Fibroblast of skin of left biceps (primary cell): ENCODE data around the gene MRPL49.

Experiments
- DNase-seq, 2 experiments: peaks; one replicate each; pipeline ENCODE4 v3.0.0-alpha.2; 2013; ENCODE audit warnings: low read depth in 2 of 2

The MRPL49 gene

DNA sequence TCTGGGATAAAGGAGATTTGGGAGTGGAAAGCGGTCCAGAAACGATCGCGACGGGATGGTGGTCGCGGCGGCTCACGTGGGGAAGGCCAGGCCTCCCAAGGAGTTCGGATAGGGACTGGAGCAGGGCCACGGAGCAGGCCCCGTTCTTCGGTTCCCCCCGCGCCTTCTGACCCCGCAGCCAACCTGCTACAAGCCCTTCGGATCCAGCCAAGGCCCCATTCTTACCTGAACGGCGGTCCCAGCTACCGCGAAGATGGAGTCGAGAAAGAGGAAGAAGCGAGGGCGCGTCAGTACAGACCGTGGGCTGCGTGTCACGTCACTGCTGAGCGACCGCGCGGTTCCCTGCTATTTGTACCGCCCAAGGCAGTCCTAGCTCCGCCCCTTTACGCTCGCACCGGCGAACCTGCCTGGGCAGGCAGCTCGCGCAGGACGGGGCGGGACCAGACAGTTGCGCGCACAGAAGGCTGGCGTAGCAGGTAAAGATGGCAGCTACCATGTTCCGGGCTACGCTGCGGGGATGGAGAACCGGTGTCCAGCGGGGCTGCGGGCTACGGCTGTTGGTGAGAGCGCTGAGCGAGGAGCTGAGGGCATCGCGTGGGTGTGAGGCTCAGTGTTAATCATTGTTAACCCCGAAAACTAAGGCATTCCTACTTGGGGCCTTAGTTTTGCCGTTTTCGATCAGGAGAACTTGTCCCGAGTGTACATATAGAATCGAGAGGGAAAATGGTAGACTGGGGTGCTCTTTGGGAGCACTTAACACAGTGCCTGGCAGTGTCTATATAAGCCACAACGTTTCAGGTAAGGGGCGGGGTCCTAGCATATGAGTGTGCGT lies at the start of gene MRPL49, which contains the start of gene FAU:
Gene MRPL49, plus strand, starts transcription at position 457 of the 832 bp plus-strand sequence. Its CDS starts 26 bp downstream, at position 483.
Gene FAU, minus strand, starts transcription at position 270 of the 832 bp plus-strand sequence. CDS start 321 bp downstream, outside the sequence.
- DNase-seq = peak; percentile 79 to 81

DNA sequence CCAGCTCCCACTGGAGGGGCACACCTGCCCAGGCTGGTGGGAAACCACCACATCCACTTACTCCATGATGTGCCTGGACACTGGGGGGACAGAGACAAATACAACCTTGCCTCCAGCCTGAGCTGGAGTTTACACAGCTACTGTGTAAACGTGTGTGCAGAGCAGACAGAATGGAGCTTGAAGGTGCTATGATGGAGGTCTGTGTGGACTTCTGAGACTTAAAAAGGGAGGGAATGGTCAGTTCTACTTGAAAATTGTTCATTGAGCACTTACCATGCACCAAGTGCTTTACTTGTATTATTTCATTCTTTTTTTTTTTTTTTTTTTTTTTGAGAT lies 49.5 kb upstream of the MRPL49 start:
- DNase-seq = no peak

DNA sequence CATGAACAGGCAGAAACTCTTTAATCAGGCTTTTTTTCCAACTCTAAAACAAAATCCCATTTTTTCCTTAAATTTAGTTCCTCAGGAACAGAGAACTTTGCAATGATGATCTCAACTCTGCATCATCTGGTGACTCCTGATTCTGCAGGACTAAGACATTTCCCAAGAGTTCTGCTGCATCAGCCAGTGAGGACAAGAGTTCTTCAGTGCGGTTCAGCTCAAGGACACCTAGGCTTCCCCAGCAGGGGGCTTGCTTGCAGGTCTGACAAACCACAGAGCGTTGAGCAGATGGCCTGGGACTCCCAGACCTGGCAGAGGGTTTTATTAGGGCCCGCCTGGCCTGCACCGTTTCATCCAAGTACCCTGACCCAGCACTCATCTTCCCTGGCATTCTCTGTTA lies 44.7 kb upstream of the MRPL49 start:
- no peak for DNase-seq

DNA sequence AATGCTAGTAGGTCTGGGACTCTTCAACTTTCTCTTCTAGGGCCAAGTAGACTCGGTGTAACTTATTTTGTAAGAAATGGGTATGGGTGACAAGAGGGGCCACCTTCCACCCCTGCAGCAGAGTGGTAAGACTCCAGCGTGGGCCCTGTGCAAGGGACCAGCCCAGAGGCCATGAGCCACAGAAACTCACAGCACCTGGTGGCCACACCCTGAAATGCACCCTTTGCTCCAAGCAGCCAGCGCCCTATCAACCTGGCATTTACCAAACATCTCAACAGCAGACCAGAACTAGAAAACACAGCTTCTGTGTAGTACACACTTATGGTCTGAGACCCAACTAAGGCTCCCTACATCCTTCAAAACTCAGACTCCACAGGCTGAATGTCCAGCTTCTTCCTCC lies 44.0 kb upstream of the MRPL49 start:
- no peak for DNase-seq

- DNase-seq = no peak
Measured at GRCh38 chr11:65078786-65079342, 43.3 kb upstream of the MRPL49 start.

- DNase-seq = no peak
Measured at GRCh38 chr11:65083134-65083833, 38.8 kb upstream of the MRPL49 start.

GRCh38 chr11:65083834-65084597 lies 38.1 kb upstream of the MRPL49 start, which contains the start of the genes CDCA5 and ZFPL1:
Gene CDCA5 (minus strand): TSS chr11:65084040. CDS start chr11:65083978, 62 bp downstream.
Gene ZFPL1 (plus strand): TSS chr11:65084222. CDS start chr11:65084699, 477 bp downstream.
- peak; percentile 91 to 92 for DNase-seq

- DNase-seq = no peak
Measured at GRCh38 chr11:65084598-65085375, 37.3 kb upstream of the MRPL49 start.

DNA sequence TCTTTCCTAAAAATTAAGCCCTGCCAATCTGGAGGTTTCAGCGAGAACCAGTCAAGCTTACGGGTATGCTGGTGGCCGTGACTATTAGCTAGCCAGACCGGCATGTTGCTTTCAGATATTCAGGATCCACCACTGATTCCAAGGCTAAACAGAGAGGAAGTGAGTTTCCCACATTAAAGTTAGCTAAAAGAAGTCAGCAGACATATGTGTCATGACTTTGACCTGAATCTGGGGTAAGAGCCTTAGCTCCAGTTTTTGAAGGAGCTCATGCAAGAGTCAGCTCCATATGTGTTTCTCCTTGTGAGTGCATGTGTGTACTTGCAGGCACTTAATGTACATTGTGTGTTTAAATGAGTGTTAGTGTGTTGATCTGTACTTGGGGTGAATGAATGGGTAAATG lies 36.7 kb upstream of the MRPL49 start:
- DNase-seq = no peak

DNA sequence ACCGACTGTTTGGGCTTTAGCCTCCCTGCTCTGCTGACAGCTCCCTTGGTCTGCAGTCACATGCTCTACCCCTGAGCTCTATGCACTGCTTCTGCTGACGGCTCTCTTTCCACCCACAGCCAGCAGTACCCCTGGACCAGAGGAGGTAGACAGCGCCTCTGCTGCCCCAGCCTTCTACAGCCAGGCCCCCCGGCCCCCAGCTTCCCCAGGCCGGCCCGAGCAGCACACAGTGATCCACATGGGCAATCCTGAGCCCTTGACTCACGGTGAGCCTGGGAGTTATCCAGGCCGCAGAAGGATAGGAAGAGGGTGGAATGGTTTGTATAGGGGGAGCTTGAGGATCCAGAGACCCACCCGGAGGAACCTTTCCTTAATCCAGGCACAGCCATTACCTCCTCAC lies 35.3 kb upstream of the MRPL49 start:
- no peak for DNase-seq

GRCh38 chr11:65087216-65087615 lies 34.9 kb upstream of the MRPL49 start:
- no peak for DNase-seq

- DNase-seq = no peak
Measured at GRCh38 chr11:65087827-65088226, 34.3 kb upstream of the MRPL49 start.

DNA sequence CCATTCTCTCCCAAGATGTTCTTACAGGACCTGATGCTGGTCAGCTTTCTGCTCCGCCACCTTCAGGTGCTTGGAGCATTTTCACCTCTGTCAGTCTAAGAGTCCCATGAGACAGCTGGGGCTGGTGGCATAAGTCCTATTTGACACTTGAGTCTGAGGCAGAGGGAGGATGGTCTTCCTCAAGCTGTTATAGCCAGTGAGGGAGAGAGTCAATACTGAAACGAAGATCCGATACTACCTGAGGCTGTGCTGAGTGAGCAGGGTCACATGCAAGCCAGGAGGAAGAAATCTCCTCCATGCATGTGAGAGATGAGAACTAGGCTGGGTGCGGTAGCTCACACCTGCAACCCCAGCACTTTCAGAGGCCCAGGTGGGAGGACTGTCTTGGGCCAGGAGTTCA lies 32.5 kb upstream of the MRPL49 start:
- DNase-seq = no peak

GRCh38 chr11:65090628-65091027 lies 31.5 kb upstream of the MRPL49 start:
- DNase-seq = no peak

DNA sequence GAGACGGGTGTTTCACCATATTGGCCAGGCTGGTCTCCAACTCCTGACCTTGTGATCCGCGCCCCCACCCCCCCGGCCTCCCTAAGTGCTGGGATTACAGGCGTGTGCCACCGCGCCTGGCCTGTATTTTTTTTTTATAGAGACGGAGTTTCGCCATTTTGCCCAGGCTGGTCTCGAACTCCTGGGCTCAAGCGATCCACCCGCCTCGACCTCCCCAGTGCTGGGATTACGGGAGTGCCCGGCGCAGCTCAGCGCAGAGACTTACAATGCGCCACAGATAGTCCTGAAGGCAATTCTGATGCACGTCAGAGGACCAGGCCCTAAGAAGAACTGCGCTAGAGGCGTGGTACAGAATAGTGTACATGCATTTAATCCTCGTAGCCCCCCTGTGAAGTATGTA lies 26.7 kb upstream of the MRPL49 start:
- DNase-seq = no peak

DNA sequence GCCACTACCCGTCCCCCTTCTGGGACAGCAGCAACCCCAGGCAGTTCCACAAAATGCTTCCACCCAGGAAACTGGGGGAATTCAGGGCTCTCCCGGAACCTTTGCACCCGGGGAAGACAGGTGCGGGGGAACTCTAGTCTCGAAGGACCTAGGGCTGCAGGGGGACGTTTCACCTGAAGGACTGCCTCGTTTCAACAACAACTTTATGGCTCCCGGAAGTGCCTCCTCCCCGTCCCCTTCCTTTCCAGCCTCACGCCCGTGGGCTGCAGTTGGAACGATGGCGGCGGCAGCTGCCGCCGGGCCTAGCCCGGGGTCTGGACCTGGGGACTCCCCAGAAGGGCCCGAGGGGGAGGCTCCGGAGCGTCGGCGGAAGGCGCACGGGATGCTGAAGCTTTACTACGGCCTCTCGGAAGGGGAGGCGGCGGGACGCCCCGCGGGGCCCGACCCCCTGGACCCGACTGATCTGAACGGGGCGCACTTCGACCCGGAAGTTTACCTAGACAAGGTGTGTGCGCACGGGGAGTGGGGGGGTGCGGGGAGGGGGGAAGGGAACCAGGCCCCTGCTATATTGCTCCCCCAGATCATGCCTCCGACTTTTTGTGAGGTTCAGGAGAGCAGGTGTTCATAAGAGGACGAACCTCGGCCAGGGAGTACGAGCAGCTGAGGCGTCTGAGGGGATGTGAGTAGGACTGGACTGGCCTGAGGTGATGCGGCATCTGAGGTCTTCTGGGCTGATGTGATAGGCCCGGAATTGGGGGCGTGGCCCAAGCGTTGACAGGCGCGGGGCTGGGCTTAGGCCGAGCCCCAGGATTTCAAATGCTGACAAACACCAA lies 25.9 kb upstream of the MRPL49 start, which contains the start of gene VPS51:
Gene VPS51, plus strand, starts transcription at position 241 of the 833 bp plus-strand sequence. Its CDS starts 37 bp downstream, at position 278.
- peak; percentile 73 to 74 for DNase-seq

- no peak for DNase-seq
Measured at GRCh38 chr11:65096926-65097325, 25.2 kb upstream of the MRPL49 start.

GRCh38 chr11:65100674-65101350 lies 21.3 kb upstream of the MRPL49 start:
- DNase-seq = no peak
